Coronary artery (tissue), 2 donors: ENCODE data around the gene CCDC191.

Experiments
- DNase-seq: peaks from one replicate; pipeline ENCODE4 v3.0.0-alpha.2; 2017; ENCODE audit warnings: low spot score
- H3K27ac ChIP-seq, 2 donors: fragments of 200-600 bp; sonication (generic); one replicate each; pipeline ENCODE4 v1.5.1; 2016 to 2019
- H3K4me3 ChIP-seq: fragments of 200-600 bp; sonication (generic); 2 replicates; pipeline ENCODE4 v1.5.1; 2016; ENCODE audit warnings: mild to moderate bottlenecking, moderate library complexity
- TF ChIP-seq, protein P1 (sequence below): fragments of 200-600 bp; sonication (generic); IDR thresholded peaks from one replicate; pipeline ENCODE4 v1.5.1; 2019; ENCODE audit warnings: antibody characterized with exemption

The CCDC191 gene

DNA sequence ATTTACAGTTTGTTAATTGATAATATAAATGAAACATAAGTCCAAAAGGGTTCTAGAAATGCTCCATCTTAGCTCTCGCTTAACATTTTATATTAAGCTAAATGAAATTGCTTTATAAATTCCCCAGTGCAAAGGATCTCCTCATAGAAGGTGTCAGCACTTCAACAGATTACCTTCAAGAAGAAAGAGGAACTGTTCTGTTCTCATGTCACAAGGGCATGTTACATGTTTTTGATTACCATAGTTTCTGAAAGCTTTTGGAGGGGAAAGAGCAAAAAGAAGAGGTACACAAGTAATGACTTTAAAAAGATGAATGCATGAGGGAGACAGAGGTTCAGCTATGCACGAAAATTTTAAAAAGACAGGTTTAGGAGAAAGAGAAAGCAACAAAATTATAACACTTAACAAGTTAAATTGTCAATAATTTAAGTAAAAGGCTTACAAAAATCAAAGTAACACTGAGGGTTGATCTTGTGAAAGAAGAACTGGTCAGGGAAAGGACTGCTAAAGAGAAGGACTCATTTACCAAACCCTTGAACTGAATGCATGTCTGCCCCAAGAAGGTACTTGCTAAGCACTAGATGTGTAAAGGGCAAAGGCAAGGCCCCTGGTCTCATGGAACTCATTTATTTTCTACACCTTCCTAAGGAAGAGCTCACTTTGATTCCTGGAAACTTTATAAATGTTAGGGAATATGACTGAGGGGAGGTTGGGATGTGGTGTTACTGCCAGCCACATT is 45.1 kb downstream of the CCDC191 start:
- TF ChIP-seq, protein P1, sequence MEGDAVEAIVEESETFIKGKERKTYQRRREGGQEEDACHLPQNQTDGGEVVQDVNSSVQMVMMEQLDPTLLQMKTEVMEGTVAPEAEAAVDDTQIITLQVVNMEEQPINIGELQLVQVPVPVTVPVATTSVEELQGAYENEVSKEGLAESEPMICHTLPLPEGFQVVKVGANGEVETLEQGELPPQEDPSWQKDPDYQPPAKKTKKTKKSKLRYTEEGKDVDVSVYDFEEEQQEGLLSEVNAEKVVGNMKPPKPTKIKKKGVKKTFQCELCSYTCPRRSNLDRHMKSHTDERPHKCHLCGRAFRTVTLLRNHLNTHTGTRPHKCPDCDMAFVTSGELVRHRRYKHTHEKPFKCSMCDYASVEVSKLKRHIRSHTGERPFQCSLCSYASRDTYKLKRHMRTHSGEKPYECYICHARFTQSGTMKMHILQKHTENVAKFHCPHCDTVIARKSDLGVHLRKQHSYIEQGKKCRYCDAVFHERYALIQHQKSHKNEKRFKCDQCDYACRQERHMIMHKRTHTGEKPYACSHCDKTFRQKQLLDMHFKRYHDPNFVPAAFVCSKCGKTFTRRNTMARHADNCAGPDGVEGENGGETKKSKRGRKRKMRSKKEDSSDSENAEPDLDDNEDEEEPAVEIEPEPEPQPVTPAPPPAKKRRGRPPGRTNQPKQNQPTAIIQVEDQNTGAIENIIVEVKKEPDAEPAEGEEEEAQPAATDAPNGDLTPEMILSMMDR: no peak
- no peak for DNase-seq
- no peak overlapping the region for H3K27ac ChIP-seq
- H3K4me3 ChIP-seq: no peak overlapping the region

GRCh38 chr3:114005481-114005880 is 50.8 kb downstream of the CCDC191 start:
- no peak for DNase-seq
- Histone ChIP-seq H3K4me3 (no peak overlapping the region), H3K27ac (no peak overlapping the region)
- TF ChIP-seq, protein P1: no peak

- Histone ChIP-seq H3K27ac (no peak overlapping the region), H3K4me3 (no peak overlapping the region)
- TF ChIP-seq, protein P1: no peak
- no peak for DNase-seq
These were observed 70.8 kb downstream of the CCDC191 start for GRCh38 chr3:113985541-113985940.

GRCh38 chr3:113983544-113983943 is 72.8 kb downstream of the CCDC191 start:
- H3K27ac ChIP-seq: no peak overlapping the region

GRCh38 chr3:113981803-113982202 is 74.5 kb downstream of the CCDC191 start:
- H3K27ac ChIP-seq: no peak overlapping the region
- no peak for DNase-seq
- TF ChIP-seq, protein P1: no peak

More at GRCh38 chr3:113983544-113983943, 72.8 kb downstream of the CCDC191 start:
- no peak for DNase-seq
- no peak overlapping the region for H3K4me3 ChIP-seq
- TF ChIP-seq, protein P1: no peak

GRCh38 chr3:113979916-113980315 is 76.4 kb downstream of the CCDC191 start:
- TF ChIP-seq, protein P1: no peak
- no peak for DNase-seq
- H3K27ac ChIP-seq: no peak overlapping the region
- no peak overlapping the region for H3K4me3 ChIP-seq

More at GRCh38 chr3:113981803-113982202, 74.5 kb downstream of the CCDC191 start:
- no peak overlapping the region for H3K4me3 ChIP-seq

DNA sequence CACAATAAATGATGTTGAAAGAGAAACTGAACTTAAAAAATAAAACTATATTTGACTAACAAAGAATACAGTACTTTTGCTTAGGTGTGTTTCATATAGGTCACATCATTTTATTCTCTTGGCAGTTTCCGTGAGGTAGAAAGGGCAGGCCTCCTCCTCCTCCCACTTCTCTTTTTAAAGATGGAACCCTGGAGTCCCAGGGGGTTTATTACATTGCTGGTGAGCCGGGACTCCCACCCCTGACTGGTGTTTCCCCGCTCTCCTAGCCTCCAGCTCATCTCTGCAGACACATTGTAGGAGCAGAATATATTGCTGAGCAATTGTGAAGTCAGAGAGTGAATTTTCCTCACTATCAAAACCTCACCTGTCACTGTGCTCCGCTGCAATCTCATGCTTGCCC is 78.5 kb downstream of the CCDC191 start:
- no peak for DNase-seq
- Histone ChIP-seq H3K27ac (no peak overlapping the region), H3K4me3 (no peak overlapping the region)
- TF ChIP-seq, protein P1: no peak
